Measurements from ENCODE around the gene NTM. TPM values are rescaled to one million over a fixed set of nuclear protein-coding genes. Genes with fewer than 3 reads are reported as not detected.

The NTM gene
- total and polyA plus RNA-seq, 2 donors from 2014 or later = 0.92 to 10.3 TPM

- intact Hi-C loops (cut with DNase I) = no loop called here
- FAIRE-seq = no peak
- no peak for TF ChIP-seq CTCF (IDR thresholded peaks at IDR 0.05; ENCODE audit: borderline replicate concordance, extremely low read depth, insufficient read depth)
- H3K4me1 ChIP-seq (ENCODE audit: control insufficient read depth in 2 of 3, insufficient read depth in 2 of 3, low read depth in 1 of 3, low read length in 3 of 3) = no peaks in the 10 kb centered on the region
- H3K36me3 ChIP-seq (ENCODE audit: control insufficient read depth in 2 of 3, insufficient read depth in 3 of 3, low read length in 3 of 3) = no peaks in the 10 kb centered on the region
- no peak overlapping the region for H3K9ac ChIP-seq (ENCODE audit: low read length in 3 of 3)
- no peak for DNase-seq
- no peak overlapping the region for H3K27ac ChIP-seq (ENCODE audit: low read depth in 2 of 2, low read length in 2 of 2)
- no peaks in the 10 kb centered on the region for H3K9me3 ChIP-seq (ENCODE audit: control insufficient read depth in 2 of 3, insufficient read depth in 1 of 3, low read length in 3 of 3)
- no peak overlapping the region for H3K4me3 ChIP-seq (ENCODE audit: low read length in 3 of 3)
- H3K27me3 ChIP-seq (ENCODE audit: control insufficient read depth, insufficient read depth, low read length) = no peaks in the 10 kb centered on the region
Observed at GRCh38 chr11:131827430-131827829, 457.0 kb downstream of the NTM start.

GRCh38 chr11:131829725-131830124 is 459.3 kb downstream of the NTM start:
- H3K36me3 ChIP-seq (ENCODE audit: control insufficient read depth in 2 of 3, insufficient read depth in 3 of 3, low read length in 3 of 3) = no peaks in the 10 kb centered on the region
- no peaks in the 10 kb centered on the region for H3K4me1 ChIP-seq (ENCODE audit: control insufficient read depth in 2 of 3, insufficient read depth in 2 of 3, low read depth in 1 of 3, low read length in 3 of 3)
- FAIRE-seq (no peak), DNase-seq (peak in 2 of 5 donors; percentile 30 to 38)
- no peak for TF ChIP-seq CTCF (IDR thresholded peaks at IDR 0.05; ENCODE audit: borderline replicate concordance, extremely low read depth, insufficient read depth)
- intact Hi-C loops (cut with DNase I) = no loop called here
- H3K27ac ChIP-seq (ENCODE audit: low read depth in 2 of 2, low read length in 2 of 2) = no peak overlapping the region
- H3K9ac ChIP-seq (ENCODE audit: low read length in 3 of 3) = no peak overlapping the region
- no peak overlapping the region for H3K4me3 ChIP-seq (ENCODE audit: low read length in 3 of 3)
- H3K27me3 ChIP-seq (ENCODE audit: control insufficient read depth, insufficient read depth, low read length) = no peaks in the 10 kb centered on the region
- H3K9me3 ChIP-seq (ENCODE audit: control insufficient read depth in 2 of 3, insufficient read depth in 1 of 3, low read length in 3 of 3) = no peaks in the 10 kb centered on the region

- intact Hi-C loops (cut with DNase I) = no loop called here
- no peak for TF ChIP-seq CTCF (IDR thresholded peaks at IDR 0.05; ENCODE audit: borderline replicate concordance, extremely low read depth, insufficient read depth)
- no peak for DNase-seq
- no peak for FAIRE-seq
- Histone ChIP-seq H3K9ac (ENCODE audit: low read length in 3 of 3) (no peak overlapping the region), H3K27me3 (ENCODE audit: control insufficient read depth, insufficient read depth, low read length) (no peaks in the 10 kb centered on the region), H3K9me3 (ENCODE audit: control insufficient read depth in 2 of 3, insufficient read depth in 1 of 3, low read length in 3 of 3) (no peaks in the 10 kb centered on the region), H3K27ac (ENCODE audit: low read depth in 2 of 2, low read length in 2 of 2) (no peak overlapping the region), H3K36me3 (ENCODE audit: control insufficient read depth in 2 of 3, insufficient read depth in 3 of 3, low read length in 3 of 3) (no peaks in the 10 kb centered on the region), H3K4me3 (ENCODE audit: low read length in 3 of 3) (no peak overlapping the region), H3K4me1 (ENCODE audit: control insufficient read depth in 2 of 3, insufficient read depth in 2 of 3, low read depth in 1 of 3, low read length in 3 of 3) (no peaks in the 10 kb centered on the region)
Observed at GRCh38 chr11:131832079-131832478, 461.7 kb downstream of the NTM start.

- intact Hi-C loops (cut with DNase I) = no loop called here
- no peaks in the 10 kb centered on the region for H3K36me3 ChIP-seq (ENCODE audit: control insufficient read depth in 2 of 3, insufficient read depth in 3 of 3, low read length in 3 of 3)
- no peaks in the 10 kb centered on the region for H3K9me3 ChIP-seq (ENCODE audit: control insufficient read depth in 2 of 3, insufficient read depth in 1 of 3, low read length in 3 of 3)
- FAIRE-seq (no peak), DNase-seq (no peak)
- no peaks in the 10 kb centered on the region for H3K4me1 ChIP-seq (ENCODE audit: control insufficient read depth in 2 of 3, insufficient read depth in 2 of 3, low read depth in 1 of 3, low read length in 3 of 3)
- no peak for TF ChIP-seq CTCF (IDR thresholded peaks at IDR 0.05; ENCODE audit: borderline replicate concordance, extremely low read depth, insufficient read depth)
- no peaks in the 10 kb centered on the region for H3K27me3 ChIP-seq (ENCODE audit: control insufficient read depth, insufficient read depth, low read length)
- H3K27ac ChIP-seq (ENCODE audit: low read depth in 2 of 2, low read length in 2 of 2) = no peak overlapping the region
- no peak overlapping the region for H3K4me3 ChIP-seq (ENCODE audit: low read length in 3 of 3)
- H3K9ac ChIP-seq (ENCODE audit: low read length in 3 of 3) = no peak overlapping the region
Observed at GRCh38 chr11:131833366-131833765, 463.0 kb downstream of the NTM start.
